BE2C (cell line): Measurements from ENCODE around the gene DCAF17.

Experiments used
- DNase-seq: peaks from one replicate; pipeline ENCODE4 v3.0.0-alpha.2; 2020
- H3K27me3 ChIP-seq: fragments of 250-450 bp; sonication (Bioruptor Pico); 2 replicates; pipeline ENCODE4 v1.5.1; 2020; ENCODE audit warnings: mild to moderate bottlenecking
- H3K36me3 ChIP-seq: fragments of 250-450 bp; sonication (Bioruptor Pico); 2 replicates; pipeline ENCODE4 v1.5.1; 2020; ENCODE audit warnings: mild to moderate bottlenecking
- H3K4me1 ChIP-seq: fragments of 250-450 bp; sonication (Bioruptor Pico); 2 replicates; pipeline ENCODE4 v1.5.1; 2020
- H3K4me3 ChIP-seq: 2 replicates; pipeline ENCODE4 v1.5.1; 2011; ENCODE audit warnings: low read depth, low read length
- H3K9me3 ChIP-seq: fragments of 250-450 bp; sonication (Bioruptor Pico); 2 replicates; pipeline ENCODE4 v1.5.1; 2020
- CTCF ChIP-seq: IDR thresholded peaks from 2 replicates; pipeline ENCODE4 v1.5.1; 2012; ENCODE audit warnings: mild to moderate bottlenecking, low read depth, low read length

DCAF17 gene

DNA sequence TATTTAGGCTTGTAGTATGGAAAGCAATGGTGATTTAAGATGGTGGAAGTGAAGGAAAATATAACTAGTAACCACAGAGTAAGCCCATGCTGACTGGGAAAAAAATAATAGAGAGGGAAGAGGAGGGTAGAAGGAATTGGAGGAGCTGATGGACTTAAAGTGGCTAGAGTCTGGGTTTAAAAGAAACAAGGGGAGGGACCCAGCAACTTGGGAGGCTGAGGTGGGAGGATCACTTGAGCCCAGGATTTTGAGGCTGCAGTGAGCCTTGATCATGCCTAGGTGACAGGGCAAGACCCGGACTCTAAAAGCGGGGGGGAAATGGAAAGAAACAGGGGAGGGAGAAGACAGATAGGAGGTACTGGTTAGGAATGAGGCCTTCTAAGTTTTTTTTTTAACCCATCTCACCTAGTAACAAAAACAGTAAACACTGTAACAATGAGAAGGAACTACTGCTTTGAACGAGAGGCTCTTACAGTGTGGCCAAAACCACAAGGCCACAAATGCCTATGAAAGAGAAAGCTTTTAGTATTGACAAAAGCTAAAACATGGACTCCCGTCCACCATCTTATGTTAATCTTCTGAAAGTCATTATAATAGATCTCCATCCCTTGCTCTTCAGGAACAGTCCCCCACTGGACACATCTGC is 26.9 kb upstream of the DCAF17 start:
- H3K27me3 ChIP-seq = no peaks in the 10 kb centered on the region
- H3K36me3 ChIP-seq = no peaks in the 10 kb centered on the region
- no peaks in the 10 kb centered on the region for H3K4me1 ChIP-seq
- no peaks in the 10 kb centered on the region for H3K9me3 ChIP-seq
- no peak for TF ChIP-seq CTCF
- no peak for DNase-seq
- no peak overlapping the region for H3K4me3 ChIP-seq

GRCh38 chr2:171407676-171408044 is 26.4 kb upstream of the DCAF17 start:
- Histone ChIP-seq H3K27me3 (no peaks in the 10 kb centered on the region), H3K4me1 (no peaks in the 10 kb centered on the region), H3K4me3 (no peak overlapping the region), H3K9me3 (no peaks in the 10 kb centered on the region), H3K36me3 (no peaks in the 10 kb centered on the region)
- no peak for TF ChIP-seq CTCF
- no peak for DNase-seq

DNA sequence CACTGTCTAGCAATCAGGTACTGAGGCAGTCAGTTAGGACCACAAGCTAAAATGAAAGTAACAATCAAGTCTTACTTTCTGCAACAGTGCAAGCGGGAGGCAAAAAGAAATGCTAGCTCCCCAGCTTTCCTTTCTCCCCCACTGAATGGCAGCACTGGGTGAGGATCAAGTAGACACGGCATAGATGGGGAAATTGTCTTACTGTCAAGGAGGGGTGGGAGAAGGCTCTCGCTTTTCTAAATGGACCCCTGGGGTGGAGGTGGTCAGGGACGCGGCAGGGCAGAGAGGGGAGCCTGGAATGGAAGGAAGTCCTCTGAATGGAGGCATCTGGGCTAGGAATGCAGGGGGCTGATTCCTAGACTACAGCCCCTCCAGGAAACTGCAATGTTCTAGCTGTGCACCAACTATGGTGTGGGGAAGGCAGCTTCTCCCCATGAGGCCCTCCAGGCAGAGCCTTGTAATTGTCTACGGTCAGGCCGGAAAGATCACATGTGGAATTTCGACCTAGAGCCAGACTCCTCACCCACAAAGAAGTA is 24.5 kb upstream of the DCAF17 start:
- Histone ChIP-seq H3K4me3 (no peak overlapping the region), H3K27me3 (no peaks in the 10 kb centered on the region), H3K9me3 (no peaks in the 10 kb centered on the region), H3K4me1 (no peaks in the 10 kb centered on the region), H3K36me3 (no peaks in the 10 kb centered on the region)
- no peak for DNase-seq
- no peak for TF ChIP-seq CTCF

DNA sequence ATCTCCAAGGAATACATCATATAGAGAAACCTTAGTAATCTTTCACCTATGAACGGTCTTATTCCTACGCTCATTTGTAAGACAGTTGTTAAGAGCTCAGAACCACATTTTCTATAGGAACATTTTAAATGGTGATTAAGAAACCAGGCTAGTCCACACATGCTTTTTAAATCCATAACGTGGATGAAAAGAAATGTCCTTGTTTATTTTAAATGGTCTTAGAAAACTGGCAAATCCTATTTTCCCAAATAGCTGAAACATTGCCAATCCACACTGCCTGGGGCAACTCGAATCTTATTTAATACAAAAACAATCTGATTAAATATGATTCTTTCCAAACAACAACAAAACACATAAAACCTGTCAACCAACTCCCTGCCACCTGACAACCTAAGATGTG is 23.9 kb upstream of the DCAF17 start:
- no peaks in the 10 kb centered on the region for H3K9me3 ChIP-seq
- no peaks in the 10 kb centered on the region for H3K27me3 ChIP-seq
- DNase-seq = no peak
- H3K4me1 ChIP-seq = no peaks in the 10 kb centered on the region
- no peak overlapping the region for H3K4me3 ChIP-seq
- TF ChIP-seq CTCF = no peak
- no peaks in the 10 kb centered on the region for H3K36me3 ChIP-seq

- TF ChIP-seq CTCF = no peak
- no peaks in the 10 kb centered on the region for H3K36me3 ChIP-seq
- H3K9me3 ChIP-seq = no peaks in the 10 kb centered on the region
- H3K4me3 ChIP-seq = no peak overlapping the region
- no peak for DNase-seq
- H3K4me1 ChIP-seq = no peaks in the 10 kb centered on the region
- H3K27me3 ChIP-seq = no peaks in the 10 kb centered on the region
These were observed 23.4 kb upstream of the DCAF17 start for GRCh38 chr2:171410624-171411023.

DNA sequence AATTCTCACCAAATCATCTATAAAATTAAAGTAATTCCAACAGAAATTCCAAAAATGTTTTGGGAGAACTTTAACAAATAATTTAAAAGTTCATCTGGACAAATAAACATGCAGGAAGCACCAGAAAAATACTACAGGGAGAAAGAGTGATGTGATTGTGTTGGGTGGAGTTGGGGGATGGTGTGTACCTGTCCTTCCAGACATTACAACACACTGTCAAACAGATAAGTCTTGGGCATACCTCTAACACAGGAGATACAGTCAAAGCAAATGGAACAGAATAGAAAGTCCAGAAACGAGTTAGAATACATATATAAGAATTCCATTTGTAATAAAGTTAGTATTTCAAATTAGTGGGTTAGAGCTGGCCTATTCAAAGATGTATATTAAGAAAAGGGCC is 22.8 kb upstream of the DCAF17 start:
- no peak for TF ChIP-seq CTCF
- no peak for DNase-seq

More for the DNA sequence above, 22.8 kb upstream of the DCAF17 start:
- Histone ChIP-seq H3K4me1 (no peaks in the 10 kb centered on the region), H3K4me3 (no peak overlapping the region), H3K36me3 (no peaks in the 10 kb centered on the region), H3K9me3 (no peaks in the 10 kb centered on the region), H3K27me3 (no peaks in the 10 kb centered on the region)
